Measurements from ENCODE around the gene RANBP17.
"Not testable (repeated sequence)": the region's sequence is repeated elsewhere in the genome, so short reads cannot be mapped to it uniquely, and the experiment has no call there.

Gene RANBP17

DNA sequence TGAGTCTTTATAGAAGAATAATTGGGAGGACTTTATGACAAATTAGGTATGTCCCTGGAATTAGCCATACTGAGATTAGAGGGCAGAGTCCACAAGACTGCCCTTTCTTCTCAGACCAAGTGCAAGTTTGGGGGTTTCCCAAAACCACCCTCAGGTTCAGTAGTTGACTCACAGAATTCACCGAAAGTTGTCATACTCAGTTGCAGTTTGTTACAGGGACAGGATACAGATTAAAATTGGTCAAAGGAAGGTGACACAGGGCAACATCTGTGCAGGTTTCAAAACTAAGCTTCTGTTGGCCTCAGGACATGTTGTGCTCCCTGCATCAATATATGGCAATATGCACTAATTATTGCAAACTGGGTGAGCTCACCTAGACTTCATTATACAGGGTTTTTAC, 3.8 kb downstream of the RANBP17 start:
- no peak overlapping the region for H3K27ac ChIP-seq
- TF ChIP-seq, protein P1, sequence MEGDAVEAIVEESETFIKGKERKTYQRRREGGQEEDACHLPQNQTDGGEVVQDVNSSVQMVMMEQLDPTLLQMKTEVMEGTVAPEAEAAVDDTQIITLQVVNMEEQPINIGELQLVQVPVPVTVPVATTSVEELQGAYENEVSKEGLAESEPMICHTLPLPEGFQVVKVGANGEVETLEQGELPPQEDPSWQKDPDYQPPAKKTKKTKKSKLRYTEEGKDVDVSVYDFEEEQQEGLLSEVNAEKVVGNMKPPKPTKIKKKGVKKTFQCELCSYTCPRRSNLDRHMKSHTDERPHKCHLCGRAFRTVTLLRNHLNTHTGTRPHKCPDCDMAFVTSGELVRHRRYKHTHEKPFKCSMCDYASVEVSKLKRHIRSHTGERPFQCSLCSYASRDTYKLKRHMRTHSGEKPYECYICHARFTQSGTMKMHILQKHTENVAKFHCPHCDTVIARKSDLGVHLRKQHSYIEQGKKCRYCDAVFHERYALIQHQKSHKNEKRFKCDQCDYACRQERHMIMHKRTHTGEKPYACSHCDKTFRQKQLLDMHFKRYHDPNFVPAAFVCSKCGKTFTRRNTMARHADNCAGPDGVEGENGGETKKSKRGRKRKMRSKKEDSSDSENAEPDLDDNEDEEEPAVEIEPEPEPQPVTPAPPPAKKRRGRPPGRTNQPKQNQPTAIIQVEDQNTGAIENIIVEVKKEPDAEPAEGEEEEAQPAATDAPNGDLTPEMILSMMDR (conservative IDR thresholded peaks at IDR 0.05) = no peak

DNA sequence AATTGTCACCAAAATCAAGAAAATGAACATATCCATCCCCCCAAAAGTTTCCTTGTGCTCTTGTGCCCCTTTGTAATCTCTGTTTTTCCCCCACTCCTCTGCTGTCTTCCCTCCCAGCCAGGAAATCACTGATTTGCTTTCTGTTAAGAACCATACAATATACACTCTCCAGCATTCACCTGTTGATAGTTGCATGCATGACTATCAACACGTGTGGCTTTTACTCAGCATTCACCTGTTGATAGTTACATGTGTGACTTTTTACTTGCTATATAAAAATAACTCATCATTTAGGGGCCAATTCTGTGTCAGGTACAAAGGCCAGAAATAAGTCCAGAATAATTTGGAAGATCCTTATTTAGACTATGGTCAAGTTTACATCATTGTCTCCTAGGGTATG, 6.0 kb downstream of the RANBP17 start:
- H3K27ac ChIP-seq = no peak overlapping the region
- TF ChIP-seq, protein P1 (conservative IDR thresholded peaks at IDR 0.05) = no peak

DNA sequence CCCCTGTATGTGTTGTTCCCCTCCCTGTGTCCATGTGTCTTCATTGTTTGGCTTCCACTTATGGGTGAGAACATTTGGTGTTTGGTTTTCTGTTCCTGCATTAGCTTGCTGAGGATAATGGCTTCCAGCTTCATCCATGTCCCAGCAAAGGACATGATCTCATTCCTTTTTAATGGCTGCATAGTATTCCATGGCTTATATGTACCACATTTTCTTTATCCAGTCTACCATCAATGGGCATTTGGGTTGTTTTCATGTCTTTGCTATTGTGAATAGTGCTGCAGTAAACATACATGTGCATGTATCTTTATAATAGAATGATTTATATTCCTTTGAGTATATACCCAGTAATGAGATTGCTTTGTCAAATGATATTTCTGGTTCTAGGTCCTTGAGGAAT, 8.6 kb downstream of the RANBP17 start:
- not testable (repeated sequence) for H3K27ac ChIP-seq

DNA sequence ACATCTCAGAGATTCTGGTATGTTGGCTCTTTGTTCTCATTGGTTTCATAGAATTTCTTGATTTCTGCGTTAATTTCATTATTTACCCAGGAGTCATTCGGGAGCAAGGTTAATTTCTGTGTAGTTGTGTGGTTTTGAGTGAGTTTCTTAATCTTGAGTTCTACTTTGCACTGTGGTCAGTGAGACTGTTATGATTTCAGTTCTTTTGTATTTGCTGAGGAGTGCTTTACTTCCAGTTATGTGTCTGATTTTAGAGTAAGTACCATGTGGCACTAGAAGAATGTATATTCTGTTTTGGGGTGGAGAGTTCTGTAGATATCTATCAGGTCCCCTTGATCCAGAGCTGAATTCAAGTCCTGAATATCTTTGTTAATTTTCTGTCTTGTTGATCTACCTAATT, 12.2 kb downstream of the RANBP17 start:
- H3K27ac ChIP-seq = no peak overlapping the region
- TF ChIP-seq, protein P1 (conservative IDR thresholded peaks at IDR 0.05) = no peak

DNA sequence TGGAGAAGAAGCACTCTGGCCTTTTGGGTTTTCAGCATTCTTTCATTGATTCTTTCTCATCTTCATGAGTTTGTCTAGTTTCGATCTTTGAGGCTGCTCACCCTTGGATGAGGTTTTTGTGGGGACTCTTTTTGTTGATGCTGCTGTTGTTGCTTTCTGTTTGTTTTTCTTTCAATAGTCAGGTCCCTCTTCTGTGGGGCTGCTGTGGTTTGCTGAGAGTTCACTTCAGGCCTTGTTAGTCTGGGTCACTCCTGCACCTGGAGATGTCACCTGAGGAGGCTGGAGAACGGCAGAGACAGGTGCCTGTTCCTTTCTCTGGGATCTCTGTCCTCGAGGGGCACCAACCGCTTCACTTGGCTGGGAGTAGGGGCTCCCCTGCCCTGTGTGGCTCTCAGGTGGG, 14.0 kb downstream of the RANBP17 start:
- TF ChIP-seq, protein P1 (conservative IDR thresholded peaks at IDR 0.05) = no peak
- no peak overlapping the region for H3K27ac ChIP-seq

DNA sequence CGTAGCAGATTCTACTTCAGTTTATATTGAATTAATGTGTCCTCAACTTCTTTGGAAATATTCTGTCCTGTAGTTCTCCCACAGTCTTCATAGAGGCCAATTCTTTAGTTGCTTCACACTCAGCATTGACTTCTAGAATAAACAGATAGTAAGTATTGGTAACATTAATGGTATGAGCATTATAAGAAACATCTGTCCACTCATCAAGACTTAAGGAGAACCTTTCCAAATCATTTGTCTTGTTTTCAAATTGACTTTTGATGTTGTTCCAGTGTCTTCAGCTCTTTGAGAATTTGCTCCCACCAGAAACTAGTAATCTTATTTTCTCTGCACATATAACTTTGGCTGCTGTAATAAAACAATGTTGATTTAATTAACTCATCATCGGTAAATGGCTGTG, 18.3 kb downstream of the RANBP17 start:
- TF ChIP-seq, protein P1 (conservative IDR thresholded peaks at IDR 0.05) = no peak
- no peak overlapping the region for H3K27ac ChIP-seq

DNA sequence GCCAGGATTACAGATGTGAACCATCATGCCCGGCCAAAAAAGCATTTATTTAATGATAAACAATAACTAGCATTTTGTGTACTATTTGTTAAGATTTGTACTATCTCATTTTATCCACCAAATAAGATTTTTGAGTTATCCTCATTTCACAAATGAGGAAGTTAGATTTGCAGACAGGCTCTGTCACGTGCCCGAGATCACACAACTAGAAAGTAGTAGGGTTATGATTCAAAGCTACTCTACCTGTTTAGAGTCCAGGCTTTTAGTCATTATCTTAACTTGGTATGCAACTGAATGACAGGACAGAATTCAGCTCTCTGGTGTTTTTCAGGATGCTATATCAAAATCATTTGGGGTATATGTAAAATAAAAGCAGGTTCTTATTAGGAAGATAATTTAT, 20.5 kb downstream of the RANBP17 start:
- TF ChIP-seq, protein P1 (conservative IDR thresholded peaks at IDR 0.05) = no peak
- H3K27ac ChIP-seq = no peak overlapping the region

DNA sequence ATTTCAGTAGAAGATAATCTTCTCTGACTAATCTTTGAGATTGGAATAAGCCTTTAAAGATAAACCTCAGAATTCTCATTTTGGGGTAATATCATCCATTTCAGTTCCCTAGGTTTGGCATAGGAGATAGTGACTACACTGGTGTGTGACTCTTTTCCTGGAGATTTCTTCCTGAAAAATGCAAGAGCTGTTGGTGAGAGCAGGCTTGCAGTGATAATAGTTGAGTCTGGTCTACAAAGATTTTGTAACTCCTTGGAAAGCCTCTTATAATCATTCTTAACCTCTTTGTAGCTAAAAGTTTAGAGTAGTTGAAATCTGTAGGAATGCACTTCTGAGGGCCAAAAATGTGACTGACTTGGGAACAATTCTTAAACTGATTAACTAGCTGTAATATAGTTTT, 23.4 kb downstream of the RANBP17 start:
- H3K27ac ChIP-seq = no peak overlapping the region
- TF ChIP-seq, protein P1 (conservative IDR thresholded peaks at IDR 0.05) = no peak
